H9 (cell line): ENCODE results near the gene MTA3. TPM values are rescaled to one million over a fixed set of nuclear protein-coding genes. Genes with fewer than 3 reads are reported as not detected.

Experiments
- DNase-seq: peaks from one replicate; pipeline ENCODE4 v3.0.0-alpha.2; 2017
- H2AFZ ChIP-seq: one replicate; pipeline ENCODE4 v1.6.1; 2013; ENCODE audit warnings: mild to moderate bottlenecking, low read length, control low read depth, moderate library complexity
- H2AK5ac ChIP-seq: 2 replicates; pipeline ENCODE4 v1.6.1; 2013; ENCODE audit warnings: low read length, control low read depth, mixed read lengths; ENCODE audit not compliant: insufficient read length
- H2BK120ac ChIP-seq: one replicate; pipeline ENCODE4 v1.6.1; 2013; ENCODE audit warnings: low read depth, mild to moderate bottlenecking, low read length, control low read depth, inconsistent platforms; ENCODE audit not compliant: poor library complexity, severe bottlenecking
- H2BK12ac ChIP-seq: 2 replicates; pipeline ENCODE4 v1.6.1; 2013; ENCODE audit warnings: low read length, control low read depth, mixed read lengths, low read depth; ENCODE audit not compliant: insufficient read length
- H2BK15ac ChIP-seq: 2 replicates; pipeline ENCODE4 v1.6.1; 2013; ENCODE audit warnings: low read depth, low read length, control low read depth
- H2BK20ac ChIP-seq: one replicate; pipeline ENCODE4 v1.6.1; 2013; ENCODE audit warnings: low read depth, mild to moderate bottlenecking, low read length, control low read depth, inconsistent platforms; ENCODE audit not compliant: poor library complexity, severe bottlenecking
- H2BK5ac ChIP-seq: 2 replicates; pipeline ENCODE4 v1.6.1; 2013; ENCODE audit warnings: low read length, control low read depth, mixed read lengths; ENCODE audit not compliant: insufficient read length
- H3K14ac ChIP-seq: 2 replicates; pipeline ENCODE4 v1.6.1; 2013; ENCODE audit warnings: low read length, control low read depth; ENCODE audit not compliant: insufficient read depth
- H3K18ac ChIP-seq: 2 replicates; pipeline ENCODE4 v1.6.1; 2013; ENCODE audit warnings: low read depth, mild to moderate bottlenecking, mixed read lengths, low read length, control low read depth; ENCODE audit not compliant: insufficient read length
- H3K23ac ChIP-seq: 2 replicates; pipeline ENCODE4 v1.6.1; 2013; ENCODE audit warnings: low read length, control low read depth, mixed read lengths, low read depth; ENCODE audit not compliant: insufficient read length
- H3K23me2 ChIP-seq: 2 replicates; pipeline ENCODE4 v1.6.1; 2013; ENCODE audit warnings: low read depth, mild to moderate bottlenecking, mixed read lengths, low read length, control low read depth; ENCODE audit not compliant: insufficient read length, poor library complexity, severe bottlenecking
- H3K27ac ChIP-seq: 2 replicates; pipeline ENCODE4 v1.5.1; 2013; ENCODE audit warnings: low read length, control low read depth, mixed read lengths, low read depth; ENCODE audit not compliant: insufficient read length
- H3K27me3 ChIP-seq: 2 replicates; pipeline ENCODE4 v1.6.1; 2013; ENCODE audit warnings: low read length, control low read depth, inconsistent platforms; ENCODE audit not compliant: insufficient read depth
- H3K4ac ChIP-seq: 2 replicates; pipeline ENCODE4 v1.6.1; 2013; ENCODE audit warnings: low read depth, mild to moderate bottlenecking, control low read depth, inconsistent platforms, low read length, moderate library complexity
- H3K4me1 ChIP-seq: 2 replicates; pipeline ENCODE4 v1.6.1; 2013; ENCODE audit warnings: low read length, control low read depth, inconsistent platforms; ENCODE audit not compliant: insufficient read depth
- H3K4me2 ChIP-seq: 2 replicates; pipeline ENCODE4 v1.6.1; 2013; ENCODE audit warnings: low read length, control low read depth, mixed read lengths; ENCODE audit not compliant: insufficient read length, insufficient read depth
- H3K56ac ChIP-seq: 2 replicates; pipeline ENCODE4 v1.6.1; 2013; ENCODE audit warnings: low read depth, mild to moderate bottlenecking, mixed read lengths, low read length, control low read depth; ENCODE audit not compliant: insufficient read length
- H3K79me1 ChIP-seq: 2 replicates; pipeline ENCODE4 v1.6.1; 2013; ENCODE audit warnings: low read depth, mild to moderate bottlenecking, moderate library complexity, low read length, control low read depth, inconsistent platforms; ENCODE audit not compliant: insufficient read depth, poor library complexity, severe bottlenecking
- H3K79me2 ChIP-seq: 2 replicates; pipeline ENCODE4 v1.6.1; 2013; ENCODE audit warnings: low read length, control low read depth, inconsistent platforms; ENCODE audit not compliant: insufficient read depth
- H3K9ac ChIP-seq: 2 replicates; pipeline ENCODE4 v1.6.1; 2013; ENCODE audit warnings: low read length, control low read depth, mixed read lengths; ENCODE audit not compliant: insufficient read length; ENCODE audit errors: extremely low read depth
- H3K9me3 ChIP-seq: one replicate; pipeline ENCODE4 v1.6.1; 2013; ENCODE audit warnings: low read depth, low read length, inconsistent platforms; ENCODE audit not compliant: control insufficient read depth
- H3T11ph ChIP-seq: one replicate; pipeline ENCODE4 v1.6.1; 2013; ENCODE audit warnings: mild to moderate bottlenecking, low read length, control low read depth, inconsistent platforms
- H4K20me1 ChIP-seq: one replicate; pipeline ENCODE4 v1.6.1; 2013; ENCODE audit not compliant: control insufficient read depth, insufficient read length, insufficient read depth
- H4K5ac ChIP-seq: 2 replicates; pipeline ENCODE4 v1.6.1; 2013; ENCODE audit warnings: low read depth, mild to moderate bottlenecking, mixed read lengths, low read length, control low read depth; ENCODE audit not compliant: insufficient read length
- H4K8ac ChIP-seq: replicated peaks from 2 replicates; pipeline ENCODE4 v1.6.1; 2013; ENCODE audit warnings: low read length, control low read depth, mixed read lengths, low read depth; ENCODE audit not compliant: insufficient read length
- H4K91ac ChIP-seq: 2 replicates; pipeline ENCODE4 v1.6.1; 2013; ENCODE audit warnings: low read depth, mild to moderate bottlenecking, moderate library complexity, mixed read lengths, low read length, control low read depth; ENCODE audit not compliant: insufficient read length
- H3K27ac Mint-ChIP-seq, 3 experiments: 2 replicates in 2 of 3; 3 replicates in 1 of 3; pipeline ENCODE4 v1.8.0; 2020 to 2021; ENCODE audit warnings: mixed read lengths in 3 of 3, mild to moderate bottlenecking in 1 of 3, moderate library complexity in 1 of 3
- H3K27me3 Mint-ChIP-seq: 2 replicates; pipeline ENCODE4 v1.8.0; 2021; ENCODE audit warnings: low read depth, mild to moderate bottlenecking, moderate library complexity, mixed read lengths
- H3K36me3 Mint-ChIP-seq, 3 experiments: 2 replicates in 2 of 3; 3 replicates in 1 of 3; pipeline ENCODE4 v1.8.0; 2020 to 2021; ENCODE audit warnings: low read depth in 3 of 3, mixed read lengths in 3 of 3; ENCODE audit not compliant: insufficient read depth in 1 of 3
- H3K4me1 Mint-ChIP-seq, 2 experiments: 2 replicates each; pipeline ENCODE4 v1.8.0; 2020; ENCODE audit warnings: mixed read lengths in 2 of 2
- H3K4me3 Mint-ChIP-seq, 2 experiments: 2 replicates in 1 of 2; 3 replicates in 1 of 2; pipeline ENCODE4 v1.8.0; 2020 to 2021; ENCODE audit warnings: mild to moderate bottlenecking in 2 of 2, mixed read lengths in 2 of 2, moderate library complexity in 1 of 2
- H3K9me3 Mint-ChIP-seq, 2 experiments: 2 replicates in 1 of 2; 3 replicates in 1 of 2; pipeline ENCODE4 v1.8.0; 2020; ENCODE audit warnings: mild to moderate bottlenecking in 2 of 2, mixed read lengths in 2 of 2, moderate library complexity in 1 of 2
- WGBS: extraction: QIAGEN DNeasy Blood & Tissue Kit; methylation state at CpG from one replicate; pipeline ENCODE4 v1.1.7; 2013; ENCODE audit warnings: missing lambda C conversion rate, low lambda C conversion rate, mixed read lengths; ENCODE audit not compliant: insufficient read length; ENCODE audit errors: extremely low coverage; 5-methylcytosine and 5-hydroxymethylcytosine counted together
- total RNA-seq: library from RNA; stranded (reverse); gene quantifications from 2 replicates; pipeline ENCODE4 v1.2.1, GENCODE V29; 2021
- TF ChIP-seq, protein P1 (sequence below): fragments of 200-600 bp; sonication (generic); conservative IDR thresholded peaks from 3 replicates; pipeline ENCODE4 v1.8.0; 2021; ENCODE audit warnings: antibody characterized with exemption, mild to moderate bottlenecking

Gene MTA3
- total RNA-seq, 1 experiment from 2014 or later, result 253 TPM

DNA sequence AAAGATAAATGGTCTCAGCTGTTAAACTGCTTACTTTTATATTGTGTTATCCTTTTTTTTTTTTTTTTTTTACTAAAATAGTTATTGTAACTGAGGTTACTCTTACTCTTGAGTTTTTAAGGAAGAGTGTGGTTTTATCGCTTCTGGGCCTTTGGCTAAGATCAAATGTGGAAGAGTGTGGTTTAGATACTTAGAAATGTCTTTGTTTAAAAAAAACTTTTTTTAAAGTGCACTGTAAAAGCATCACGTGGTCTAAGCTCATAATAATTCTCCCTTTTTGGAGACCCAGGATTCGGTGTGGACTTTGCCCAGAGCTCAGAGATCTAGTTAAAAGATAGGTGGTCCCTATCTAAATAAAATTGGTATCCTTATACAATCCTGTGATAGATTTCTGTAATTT is 207.4 kb downstream of the MTA3 start:
- TF ChIP-seq, protein P1, sequence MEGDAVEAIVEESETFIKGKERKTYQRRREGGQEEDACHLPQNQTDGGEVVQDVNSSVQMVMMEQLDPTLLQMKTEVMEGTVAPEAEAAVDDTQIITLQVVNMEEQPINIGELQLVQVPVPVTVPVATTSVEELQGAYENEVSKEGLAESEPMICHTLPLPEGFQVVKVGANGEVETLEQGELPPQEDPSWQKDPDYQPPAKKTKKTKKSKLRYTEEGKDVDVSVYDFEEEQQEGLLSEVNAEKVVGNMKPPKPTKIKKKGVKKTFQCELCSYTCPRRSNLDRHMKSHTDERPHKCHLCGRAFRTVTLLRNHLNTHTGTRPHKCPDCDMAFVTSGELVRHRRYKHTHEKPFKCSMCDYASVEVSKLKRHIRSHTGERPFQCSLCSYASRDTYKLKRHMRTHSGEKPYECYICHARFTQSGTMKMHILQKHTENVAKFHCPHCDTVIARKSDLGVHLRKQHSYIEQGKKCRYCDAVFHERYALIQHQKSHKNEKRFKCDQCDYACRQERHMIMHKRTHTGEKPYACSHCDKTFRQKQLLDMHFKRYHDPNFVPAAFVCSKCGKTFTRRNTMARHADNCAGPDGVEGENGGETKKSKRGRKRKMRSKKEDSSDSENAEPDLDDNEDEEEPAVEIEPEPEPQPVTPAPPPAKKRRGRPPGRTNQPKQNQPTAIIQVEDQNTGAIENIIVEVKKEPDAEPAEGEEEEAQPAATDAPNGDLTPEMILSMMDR, result no peak
- no peak overlapping the region for H3K4me3 Mint-ChIP-seq
- Histone ChIP-seq H2BK120ac (no peak overlapping the region), H3K56ac (no peak overlapping the region), H3K18ac (no peak overlapping the region), H2BK15ac (no peak overlapping the region), H4K20me1 (no peaks in the 10 kb centered on the region), H2BK20ac (no peak overlapping the region), H3K14ac (no peak overlapping the region), H3K79me1 (no peaks in the 10 kb centered on the region), H3K27ac (no peak overlapping the region), H3K9ac (no peak overlapping the region), H3K23ac (no peak overlapping the region), H3K4me1 (peaks cover 7% of the 10 kb centered on the region; the same call in 1 of the 2 replicates), H3K23me2 (no peaks in the 10 kb centered on the region), H2AFZ (no peak overlapping the region), H2BK5ac (no peak overlapping the region), H2AK5ac (no peak overlapping the region), H4K8ac (no peak overlapping the region), H4K91ac (no peak overlapping the region), H3K4ac (no peak overlapping the region), H2BK12ac (no peak overlapping the region), H3K79me2 (no peaks in the 10 kb centered on the region), H3K9me3 (peaks cover 7% of the 10 kb centered on the region), H3K27me3 (no peaks in the 10 kb centered on the region), H4K5ac (no peak overlapping the region), H3K4me2 (no peak overlapping the region), H3T11ph (no peak overlapping the region)
- H3K9me3 Mint-ChIP-seq, result peaks cover 38 to 39% of the 10 kb centered on the region in 2 experiments
- H3K27me3 Mint-ChIP-seq, result no peaks in the 10 kb centered on the region; the same call in 1 of the 2 replicates
- peaks cover 14 to 24% of the 10 kb centered on the region in 2 experiments for H3K4me1 Mint-ChIP-seq
- no peak overlapping the region for H3K27ac Mint-ChIP-seq
- no peak for DNase-seq
- WGBS, result no CpG with 5 or more reads among the region's 3 CpGs
- H3K36me3 Mint-ChIP-seq, result peaks cover 9 to 37% (median 28%) of the 10 kb centered on the region in 3 experiments
